OCI-LY1 (cell line): ENCODE results near the gene MBTPS2.

Source experiments
- H2AFZ ChIP-seq: fragments of 200-600 bp; sonication (generic), shearing (Covaris generic); 2 replicates; pipeline ENCODE4 v1.6.0; 2014; ENCODE audit warnings: antibody characterized with exemption, mild to moderate bottlenecking, low read length
- H3F3A ChIP-seq: fragments of 200-600 bp; sonication (generic), shearing (Covaris generic); 2 replicates; pipeline ENCODE4 v1.6.0; 2014; ENCODE audit warnings: mild to moderate bottlenecking, antibody characterized with exemption, low read length, moderate library complexity; ENCODE audit not compliant: insufficient read depth
- H3K27ac ChIP-seq: fragments of 200-600 bp; sonication (generic); 2 replicates; pipeline ENCODE4 v1.5.1; 2014; ENCODE audit warnings: low read length, mixed run types, mild to moderate bottlenecking, low read depth; ENCODE audit not compliant: poor library complexity, severe bottlenecking
- H3K27me3 ChIP-seq: fragments of 200-600 bp; sonication (generic); 2 replicates; pipeline ENCODE4 v1.6.0; 2014; ENCODE audit warnings: antibody characterized with exemption, mild to moderate bottlenecking, low read length, moderate library complexity; ENCODE audit not compliant: insufficient read depth
- H3K36me3 ChIP-seq: fragments of 200-600 bp; sonication (generic); 2 replicates; pipeline ENCODE4 v1.6.1; 2014; ENCODE audit warnings: mild to moderate bottlenecking, antibody characterized with exemption, low read length, moderate library complexity, mixed read lengths; ENCODE audit not compliant: insufficient read depth
- H3K4me1 ChIP-seq: fragments of 200-600 bp; sonication (generic); 2 replicates; pipeline ENCODE4 v1.5.1; 2014; ENCODE audit warnings: mild to moderate bottlenecking, low read length, moderate library complexity; ENCODE audit not compliant: insufficient read depth, severe bottlenecking
- H3K4me2 ChIP-seq: fragments of 200-600 bp; sonication (generic), shearing (Covaris generic); 2 replicates; pipeline ENCODE4 v1.6.1; 2014; ENCODE audit warnings: low read length
- H3K4me3 ChIP-seq: fragments of 200-600 bp; sonication (generic); 2 replicates; pipeline ENCODE4 v1.5.1; 2014; ENCODE audit warnings: low read length, low read depth, mild to moderate bottlenecking, mixed read lengths; ENCODE audit not compliant: poor library complexity, severe bottlenecking
- H3K79me2 ChIP-seq: fragments of 200-600 bp; shearing (Covaris generic); 2 replicates; pipeline ENCODE4 v1.6.1; 2016; ENCODE audit warnings: mixed run types, low read length, mixed read lengths; ENCODE audit not compliant: insufficient read depth
- H3K9ac ChIP-seq: fragments of 200-600 bp; sonication (generic), shearing (Covaris generic); 2 replicates; pipeline ENCODE4 v1.6.1; 2014; ENCODE audit warnings: mild to moderate bottlenecking, low read length, mixed read lengths
- H3K9me2 ChIP-seq: fragments of 200-600 bp; sonication (generic), shearing (Covaris generic); 2 replicates; pipeline ENCODE4 v1.6.1; 2014; ENCODE audit warnings: low read depth, mild to moderate bottlenecking, low read length, mixed read lengths
- H3K9me3 ChIP-seq: fragments of 200-600 bp; shearing (Covaris generic); 2 replicates; pipeline ENCODE4 v1.6.1; 2014; ENCODE audit warnings: low read length, mixed read lengths
- H4K20me1 ChIP-seq: fragments of 200-600 bp; sonication (generic), shearing (Covaris generic); 2 replicates; pipeline ENCODE4 v1.6.0; 2016; ENCODE audit warnings: mild to moderate bottlenecking, low read length; ENCODE audit not compliant: insufficient read depth
- EZH2 ChIP-seq: fragments of 200-600 bp; sonication (generic), shearing (Covaris generic); IDR thresholded peaks from 2 replicates; pipeline ENCODE4 v1.8.0; 2017; ENCODE audit warnings: borderline replicate concordance, mixed run types, mild to moderate bottlenecking, antibody characterized with exemption, low read length, moderate library complexity, mixed read lengths
- TF ChIP-seq, protein P1 (sequence below): fragments of 200-600 bp; sonication (generic), shearing (Covaris generic); IDR thresholded peaks from 2 replicates; pipeline ENCODE4 v1.5.1; 2017; ENCODE audit warnings: mild to moderate bottlenecking, antibody characterized with exemption, low read length, moderate library complexity, mixed read lengths

The MBTPS2 gene

DNA sequence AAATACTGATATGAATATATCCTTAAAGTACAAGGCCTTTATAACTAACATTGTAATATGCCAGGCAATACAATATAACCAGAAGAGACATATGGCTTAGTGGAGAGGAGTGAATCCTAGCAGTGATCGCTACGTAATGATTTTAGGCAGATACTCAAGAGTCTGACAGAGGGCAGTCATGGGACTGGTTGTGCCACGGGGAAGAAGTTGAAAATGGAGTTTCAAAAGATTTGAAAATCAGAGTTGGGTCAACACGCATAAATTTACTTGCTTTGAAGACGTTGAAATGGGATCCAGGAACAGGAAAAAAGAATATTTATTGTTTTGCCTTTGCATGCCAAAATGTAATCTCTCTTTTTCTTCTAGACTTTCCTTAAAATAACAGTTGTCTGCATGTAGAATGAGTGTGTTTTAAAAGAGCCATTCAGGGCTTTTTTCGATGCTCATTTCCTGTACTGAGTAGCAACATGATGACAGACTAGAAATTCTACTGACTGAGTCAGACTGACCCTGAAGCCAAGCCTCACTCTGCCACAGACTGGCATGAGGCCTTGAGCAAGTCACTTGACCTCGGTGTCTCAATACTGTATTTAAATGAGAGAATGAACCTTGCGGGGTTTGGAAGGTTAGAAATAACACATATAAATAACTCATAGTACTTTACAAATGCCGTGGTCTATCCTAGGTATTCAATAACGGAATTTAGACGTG, 93.0 kb downstream of the MBTPS2 start:
- Histone ChIP-seq H3K4me1 (no peaks in the 10 kb centered on the region), H3F3A (no peaks in the 10 kb centered on the region), H2AFZ (no peak overlapping the region), H3K27ac (no peak overlapping the region), H3K9ac (no peak overlapping the region), H3K9me3 (no peaks in the 10 kb centered on the region), H3K4me3 (no peak overlapping the region), H3K9me2 (no peaks in the 10 kb centered on the region), H3K27me3 (no peaks in the 10 kb centered on the region), H3K79me2 (no peaks in the 10 kb centered on the region), H3K36me3 (no peaks in the 10 kb centered on the region), H4K20me1 (no peaks in the 10 kb centered on the region), H3K4me2 (no peak overlapping the region)
- TF ChIP-seq EZH2, result no peak

DNA sequence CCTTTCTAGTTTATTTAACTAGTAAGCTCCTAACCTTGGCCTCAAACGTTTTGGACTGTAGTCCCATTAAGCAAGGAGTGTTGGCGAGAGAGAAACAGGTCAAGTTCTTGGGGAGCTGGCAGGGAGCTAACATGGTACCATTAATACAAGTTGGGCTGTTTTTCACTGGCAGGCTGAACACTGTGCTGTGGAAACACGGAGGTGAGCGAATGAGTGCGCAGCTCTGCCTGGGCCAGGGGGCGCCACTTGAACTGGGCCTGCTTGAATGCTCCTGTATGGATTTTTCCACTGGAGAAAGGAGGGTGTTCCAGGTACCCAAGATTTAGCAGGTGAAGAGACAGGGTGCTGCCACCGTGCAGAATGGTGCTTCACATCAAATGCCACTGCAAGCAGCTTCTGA, 93.7 kb downstream of the MBTPS2 start:
- no peaks in the 10 kb centered on the region for H3K27me3 ChIP-seq
- no peaks in the 10 kb centered on the region for H3F3A ChIP-seq
- H3K9me2 ChIP-seq, result no peaks in the 10 kb centered on the region
- no peak overlapping the region for H3K4me2 ChIP-seq
- H3K9ac ChIP-seq, result no peak overlapping the region
- no peak overlapping the region for H3K27ac ChIP-seq
- H3K4me1 ChIP-seq, result no peaks in the 10 kb centered on the region
- no peaks in the 10 kb centered on the region for H3K36me3 ChIP-seq
- no peaks in the 10 kb centered on the region for H3K9me3 ChIP-seq
- no peak overlapping the region for H3K4me3 ChIP-seq
- TF ChIP-seq, protein P1, sequence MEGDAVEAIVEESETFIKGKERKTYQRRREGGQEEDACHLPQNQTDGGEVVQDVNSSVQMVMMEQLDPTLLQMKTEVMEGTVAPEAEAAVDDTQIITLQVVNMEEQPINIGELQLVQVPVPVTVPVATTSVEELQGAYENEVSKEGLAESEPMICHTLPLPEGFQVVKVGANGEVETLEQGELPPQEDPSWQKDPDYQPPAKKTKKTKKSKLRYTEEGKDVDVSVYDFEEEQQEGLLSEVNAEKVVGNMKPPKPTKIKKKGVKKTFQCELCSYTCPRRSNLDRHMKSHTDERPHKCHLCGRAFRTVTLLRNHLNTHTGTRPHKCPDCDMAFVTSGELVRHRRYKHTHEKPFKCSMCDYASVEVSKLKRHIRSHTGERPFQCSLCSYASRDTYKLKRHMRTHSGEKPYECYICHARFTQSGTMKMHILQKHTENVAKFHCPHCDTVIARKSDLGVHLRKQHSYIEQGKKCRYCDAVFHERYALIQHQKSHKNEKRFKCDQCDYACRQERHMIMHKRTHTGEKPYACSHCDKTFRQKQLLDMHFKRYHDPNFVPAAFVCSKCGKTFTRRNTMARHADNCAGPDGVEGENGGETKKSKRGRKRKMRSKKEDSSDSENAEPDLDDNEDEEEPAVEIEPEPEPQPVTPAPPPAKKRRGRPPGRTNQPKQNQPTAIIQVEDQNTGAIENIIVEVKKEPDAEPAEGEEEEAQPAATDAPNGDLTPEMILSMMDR, result no peak
- TF ChIP-seq EZH2, result no peak
- no peaks in the 10 kb centered on the region for H4K20me1 ChIP-seq
- H2AFZ ChIP-seq, result no peak overlapping the region
- H3K79me2 ChIP-seq, result no peaks in the 10 kb centered on the region

DNA sequence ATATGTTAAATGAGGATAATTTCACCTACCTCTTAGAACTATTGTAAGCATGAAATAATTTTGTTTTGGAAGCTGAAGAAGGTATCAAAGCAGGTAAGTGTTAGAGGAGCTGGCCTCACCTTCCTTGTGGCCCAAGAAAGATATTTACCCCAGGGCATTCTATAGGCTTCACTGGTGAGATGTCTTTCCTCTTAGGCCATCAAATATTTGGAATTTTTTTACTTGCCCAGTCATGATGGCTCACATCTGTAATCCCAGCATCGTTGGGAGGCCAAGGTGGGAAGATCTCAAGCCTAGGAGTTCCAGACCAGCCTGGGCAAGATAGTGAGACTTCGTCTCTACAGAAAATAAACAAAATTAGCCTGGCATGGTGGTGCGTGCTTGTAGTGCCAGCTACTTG, 95.0 kb downstream of the MBTPS2 start:
- no peaks in the 10 kb centered on the region for H3K27me3 ChIP-seq
- H3K9me3 ChIP-seq, result no peaks in the 10 kb centered on the region
- H3K79me2 ChIP-seq, result no peaks in the 10 kb centered on the region
- TF ChIP-seq, protein P1, result no peak
- no peak for TF ChIP-seq EZH2
- no peaks in the 10 kb centered on the region for H4K20me1 ChIP-seq
- no peak overlapping the region for H3K4me3 ChIP-seq
- no peak overlapping the region for H3K27ac ChIP-seq
- H3K36me3 ChIP-seq, result no peaks in the 10 kb centered on the region; the same call in 1 of the 2 replicates
- H3K9ac ChIP-seq, result no peak overlapping the region
- no peaks in the 10 kb centered on the region for H3F3A ChIP-seq
- no peaks in the 10 kb centered on the region for H3K9me2 ChIP-seq
- no peak overlapping the region for H3K4me2 ChIP-seq
- H3K4me1 ChIP-seq, result no peaks in the 10 kb centered on the region
- no peak overlapping the region for H2AFZ ChIP-seq
